Neural crest cell (in vitro differentiated cells): ENCODE data around the gene ESYT3. TPM values are rescaled to one million over a fixed set of nuclear protein-coding genes. Genes with fewer than 3 reads are reported as not detected.

ENCODE experiments used
- DNase-seq: peaks from one replicate; pipeline ENCODE4 v3.0.0; 2021; ENCODE audit warnings: low read depth, mixed read lengths, low spot score
- H3K27ac Mint-ChIP-seq: one replicate; pipeline ENCODE4 v1.8.0; 2021; ENCODE audit warnings: mild to moderate bottlenecking, mixed read lengths; ENCODE audit not compliant: unreplicated experiment
- H3K27me3 Mint-ChIP-seq: 2 replicates; pipeline ENCODE4 v1.8.0; 2021; ENCODE audit warnings: low read depth, mild to moderate bottlenecking, mixed read lengths
- H3K36me3 Mint-ChIP-seq: 2 replicates; pipeline ENCODE4 v1.8.0; 2021; ENCODE audit warnings: low read depth, mild to moderate bottlenecking, mixed read lengths
- H3K4me1 Mint-ChIP-seq: 2 replicates; pipeline ENCODE4 v1.8.0; 2021; ENCODE audit warnings: mixed read lengths
- H3K4me3 Mint-ChIP-seq: one replicate; pipeline ENCODE4 v1.8.0; 2021; ENCODE audit warnings: mild to moderate bottlenecking, mixed read lengths
- H3K9me3 Mint-ChIP-seq: 2 replicates; pipeline ENCODE4 v1.8.0; 2021; ENCODE audit warnings: mixed read lengths
- total RNA-seq: library from RNA; stranded (reverse); gene quantifications from 2 replicates; pipeline ENCODE4 v1.2.1, GENCODE V29; 2021
- TF ChIP-seq, protein P1 (sequence below): fragments of 200-600 bp; sonication (generic); conservative IDR thresholded peaks from 2 replicates; pipeline ENCODE4 v1.5.0; 2021; ENCODE audit warnings: antibody characterized with exemption, mild to moderate bottlenecking

Gene ESYT3
- total RNA-seq, 1 donor from 2014 or later = 0.44 TPM

- DNase-seq = no peak
- Mint-ChIP-seq H3K4me3 (no peak overlapping the region), H3K27ac (peak overlapping the region; percentile 78), H3K9me3 (no peaks in the 10 kb centered on the region), H3K27me3 (no peaks in the 10 kb centered on the region), H3K4me1 (peaks cover 4% of the 10 kb centered on the region), H3K36me3 (no peaks in the 10 kb centered on the region)
- TF ChIP-seq, protein P1, sequence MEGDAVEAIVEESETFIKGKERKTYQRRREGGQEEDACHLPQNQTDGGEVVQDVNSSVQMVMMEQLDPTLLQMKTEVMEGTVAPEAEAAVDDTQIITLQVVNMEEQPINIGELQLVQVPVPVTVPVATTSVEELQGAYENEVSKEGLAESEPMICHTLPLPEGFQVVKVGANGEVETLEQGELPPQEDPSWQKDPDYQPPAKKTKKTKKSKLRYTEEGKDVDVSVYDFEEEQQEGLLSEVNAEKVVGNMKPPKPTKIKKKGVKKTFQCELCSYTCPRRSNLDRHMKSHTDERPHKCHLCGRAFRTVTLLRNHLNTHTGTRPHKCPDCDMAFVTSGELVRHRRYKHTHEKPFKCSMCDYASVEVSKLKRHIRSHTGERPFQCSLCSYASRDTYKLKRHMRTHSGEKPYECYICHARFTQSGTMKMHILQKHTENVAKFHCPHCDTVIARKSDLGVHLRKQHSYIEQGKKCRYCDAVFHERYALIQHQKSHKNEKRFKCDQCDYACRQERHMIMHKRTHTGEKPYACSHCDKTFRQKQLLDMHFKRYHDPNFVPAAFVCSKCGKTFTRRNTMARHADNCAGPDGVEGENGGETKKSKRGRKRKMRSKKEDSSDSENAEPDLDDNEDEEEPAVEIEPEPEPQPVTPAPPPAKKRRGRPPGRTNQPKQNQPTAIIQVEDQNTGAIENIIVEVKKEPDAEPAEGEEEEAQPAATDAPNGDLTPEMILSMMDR = no peak
Observed at GRCh38 chr3:138455801-138456716, 21.6 kb downstream of the ESYT3 start.

GRCh38 chr3:138456961-138457862, 22.8 kb downstream of the ESYT3 start:
- peaks cover 4% of the 10 kb centered on the region for H3K4me1 Mint-ChIP-seq
- H3K9me3 Mint-ChIP-seq = no peaks in the 10 kb centered on the region
- no peaks in the 10 kb centered on the region for H3K27me3 Mint-ChIP-seq
- H3K27ac Mint-ChIP-seq = no peak overlapping the region
- DNase-seq = no peak
- no peaks in the 10 kb centered on the region for H3K36me3 Mint-ChIP-seq
- no peak overlapping the region for H3K4me3 Mint-ChIP-seq
- TF ChIP-seq, protein P1 = no peak

DNA sequence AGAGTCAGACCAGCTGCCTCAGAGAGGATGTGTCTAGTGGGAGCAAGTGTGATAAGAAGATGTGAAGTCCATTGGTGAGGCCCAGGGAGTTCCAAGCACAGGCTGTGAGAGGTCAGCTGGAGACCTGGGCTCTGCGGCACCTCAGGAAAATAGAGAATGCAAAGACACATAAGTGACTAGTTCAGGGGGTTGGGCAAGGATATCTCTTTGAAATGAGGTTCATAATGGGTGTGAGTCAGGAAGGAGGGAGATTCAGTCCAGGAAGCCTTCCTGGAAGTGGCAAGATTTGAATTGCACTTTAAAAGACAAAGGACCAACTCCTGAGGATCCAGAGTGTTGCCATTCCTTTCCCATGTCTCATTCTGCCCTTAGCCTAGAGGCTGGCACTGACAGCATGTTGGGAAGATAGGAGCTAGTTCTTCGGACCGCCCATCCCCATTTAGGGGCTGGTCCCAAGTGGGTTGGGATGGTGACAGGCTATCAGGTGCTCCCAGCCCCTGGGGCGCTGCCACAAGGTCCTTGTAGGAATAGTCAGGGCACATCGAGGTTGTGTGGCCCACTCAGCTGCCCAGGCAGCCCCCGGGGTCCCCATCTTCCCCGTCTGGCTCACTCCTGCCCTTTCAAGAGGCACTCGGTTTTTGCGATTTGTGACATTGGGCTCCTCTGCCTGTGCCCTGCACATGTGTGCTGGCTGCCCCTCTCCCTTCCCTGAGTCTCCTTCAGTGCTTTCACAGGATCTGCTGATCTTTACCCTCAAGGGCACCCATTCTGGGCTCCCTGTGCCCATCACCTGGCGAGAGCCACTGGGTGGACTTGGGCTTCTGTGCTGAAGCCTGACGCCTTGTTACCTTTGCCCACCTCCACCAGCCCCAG, 23.7 kb downstream of the ESYT3 start:
- no peak for DNase-seq
- Mint-ChIP-seq H3K4me1 (peaks cover 4% of the 10 kb centered on the region), H3K27me3 (no peaks in the 10 kb centered on the region), H3K4me3 (no peak overlapping the region), H3K36me3 (no peaks in the 10 kb centered on the region), H3K27ac (no peak overlapping the region), H3K9me3 (no peaks in the 10 kb centered on the region)
- TF ChIP-seq, protein P1 = no peak

DNA sequence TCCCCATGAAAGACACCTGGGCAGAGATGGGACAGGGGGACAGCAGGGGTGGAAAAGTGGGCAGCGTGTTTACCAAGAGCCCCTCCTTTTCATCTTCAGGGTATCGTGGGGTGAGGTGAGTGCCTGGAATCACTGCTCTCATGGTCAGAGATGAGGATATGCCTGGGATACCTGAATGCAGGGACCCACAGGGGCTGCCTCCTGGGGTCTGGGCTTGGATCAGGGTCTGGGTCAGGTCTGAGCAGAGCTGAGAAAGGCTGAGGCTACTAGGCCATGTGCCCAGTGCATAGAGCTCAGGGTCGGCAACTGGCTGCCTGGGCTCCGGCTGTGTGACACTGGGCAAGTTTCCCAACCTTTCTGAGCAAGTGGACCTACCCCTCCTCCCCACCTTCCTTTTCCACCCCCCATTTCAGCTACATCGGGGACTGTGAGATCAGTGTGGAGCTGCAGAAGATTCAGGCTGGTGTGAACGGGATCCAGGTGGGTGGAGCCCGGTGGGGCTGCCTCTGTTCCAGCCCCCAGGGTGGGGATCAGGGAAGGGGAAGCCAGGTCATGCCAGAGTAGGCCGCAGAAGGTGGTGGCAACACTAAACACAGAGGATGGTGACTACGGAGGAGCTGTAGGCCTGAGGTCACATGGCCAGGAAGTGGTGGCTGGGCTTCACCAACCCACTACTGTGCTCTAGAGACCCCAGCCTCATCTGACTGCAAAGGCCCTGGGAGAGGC, 24.5 kb downstream of the ESYT3 start:
- Mint-ChIP-seq H3K27me3 (no peaks in the 10 kb centered on the region), H3K4me3 (no peak overlapping the region), H3K9me3 (no peaks in the 10 kb centered on the region), H3K36me3 (no peaks in the 10 kb centered on the region), H3K4me1 (peaks cover 4% of the 10 kb centered on the region), H3K27ac (no peak overlapping the region)
- TF ChIP-seq, protein P1 = no peak
- no peak for DNase-seq
